Mesenchymal stem cell (in vitro differentiated cells and primary cell): ENCODE measurements around the gene CUEDC2.

Experiments used
- DNase-seq: peaks from one replicate; pipeline ENCODE4 v3.0.0-alpha.2; 2013
- H2AFZ ChIP-seq: one replicate; pipeline ENCODE4 v1.6.1; 2013; ENCODE audit warnings: low read depth, mild to moderate bottlenecking, control low read depth, inconsistent platforms, low read length, moderate library complexity
- H2AK5ac ChIP-seq: 2 replicates; pipeline ENCODE4 v1.6.1; 2013; ENCODE audit warnings: low read length, moderate library complexity, mild to moderate bottlenecking, inconsistent platforms; ENCODE audit not compliant: severe bottlenecking
- H2BK120ac ChIP-seq: one replicate; pipeline ENCODE4 v1.6.1; 2013; ENCODE audit warnings: low read depth, mild to moderate bottlenecking, inconsistent platforms, low read length, moderate library complexity
- H2BK12ac ChIP-seq, 2 experiments: one replicate each; pipeline ENCODE4 v1.6.1; 2013; ENCODE audit warnings: inconsistent platforms in 2 of 2, low read length in 2 of 2, mild to moderate bottlenecking in 2 of 2, moderate library complexity in 2 of 2, control low read depth in 1 of 2
- H2BK15ac ChIP-seq: one replicate; pipeline ENCODE4 v1.6.1; 2013; ENCODE audit warnings: mild to moderate bottlenecking, low read depth, inconsistent platforms; ENCODE audit not compliant: poor library complexity, severe bottlenecking
- H2BK5ac ChIP-seq: 2 replicates; pipeline ENCODE4 v1.6.1; 2013; ENCODE audit warnings: low read depth, mild to moderate bottlenecking, low read length, control low read depth, inconsistent platforms; ENCODE audit not compliant: poor library complexity, severe bottlenecking
- H3K14ac ChIP-seq, 2 experiments: one replicate each; pipeline ENCODE4 v1.6.1; 2013; ENCODE audit warnings: inconsistent platforms in 2 of 2, low read length in 2 of 2, control low read depth in 1 of 2, mild to moderate bottlenecking in 1 of 2, moderate library complexity in 1 of 2
- H3K18ac ChIP-seq, 2 experiments: one replicate each; pipeline ENCODE4 v1.6.1; 2013; ENCODE audit warnings: inconsistent platforms in 2 of 2, low read length in 2 of 2, control low read depth in 1 of 2, low read depth in 1 of 2, mild to moderate bottlenecking in 1 of 2
- H3K23ac ChIP-seq, 2 experiments: one replicate each; pipeline ENCODE4 v1.6.1; 2013; ENCODE audit warnings: inconsistent platforms in 2 of 2, low read length in 2 of 2, mild to moderate bottlenecking in 2 of 2, moderate library complexity in 2 of 2, control low read depth in 1 of 2
- H3K27ac ChIP-seq: 2 replicates; pipeline ENCODE4 v1.5.1; 2013; ENCODE audit warnings: mild to moderate bottlenecking, moderate library complexity, low read length, control low read depth, inconsistent platforms; ENCODE audit not compliant: poor library complexity, severe bottlenecking
- H3K27me3 ChIP-seq, 2 experiments: 2 replicates each; pipeline versions ENCODE4 v1.6.1 to v1.7.0; 2013; ENCODE audit warnings: low read length in 2 of 2, mild to moderate bottlenecking in 2 of 2, moderate library complexity in 2 of 2, control low read depth in 1 of 2, inconsistent platforms in 1 of 2; ENCODE audit not compliant: control insufficient read depth in 1 of 2, insufficient read depth in 1 of 2
- H3K36me3 ChIP-seq, 2 experiments: 2 replicates each; pipeline versions ENCODE4 v1.6.1 to v1.7.0; 2013; ENCODE audit warnings: low read length in 2 of 2, control low read depth in 1 of 2, inconsistent platforms in 1 of 2, low read depth in 1 of 2, mild to moderate bottlenecking in 1 of 2; ENCODE audit not compliant: insufficient read depth in 2 of 2, control insufficient read depth in 1 of 2
- H3K4ac ChIP-seq, 2 experiments: one replicate each; pipeline ENCODE4 v1.6.1; 2013; ENCODE audit warnings: inconsistent platforms in 2 of 2, low read length in 2 of 2, mild to moderate bottlenecking in 2 of 2, moderate library complexity in 2 of 2, control low read depth in 1 of 2, low read depth in 1 of 2
- H3K4me1 ChIP-seq: 2 replicates; pipeline ENCODE4 v1.6.1; 2013; ENCODE audit warnings: low read depth, low read length, control low read depth; ENCODE audit not compliant: control insufficient read depth, insufficient read depth
- H3K4me2 ChIP-seq: 2 replicates; pipeline ENCODE4 v1.6.1; 2013; ENCODE audit warnings: low read length, mild to moderate bottlenecking, inconsistent platforms; ENCODE audit not compliant: poor library complexity, severe bottlenecking
- H3K4me3 ChIP-seq, 2 experiments: 2 replicates each; pipeline versions ENCODE4 v1.5.1 to v1.7.0; 2013; ENCODE audit warnings: low read length in 2 of 2, mild to moderate bottlenecking in 2 of 2, control low read depth in 1 of 2, low read depth in 1 of 2; ENCODE audit not compliant: insufficient read depth in 1 of 2
- H3K79me1 ChIP-seq: replicated peaks from 2 replicates; pipeline ENCODE4 v1.6.1; 2013; ENCODE audit warnings: mild to moderate bottlenecking, control low read depth, low read length, inconsistent platforms; ENCODE audit not compliant: poor library complexity, severe bottlenecking
- H3K9ac ChIP-seq: 2 replicates; pipeline ENCODE4 v1.7.0; 2013; ENCODE audit warnings: mild to moderate bottlenecking, low read length, moderate library complexity
- H3K9me3 ChIP-seq: 2 replicates; pipeline ENCODE4 v1.7.0; 2013; ENCODE audit warnings: mild to moderate bottlenecking, low read length; ENCODE audit not compliant: control insufficient read depth
- H4K8ac ChIP-seq: one replicate; pipeline ENCODE4 v1.6.1; 2013; ENCODE audit warnings: inconsistent platforms, mild to moderate bottlenecking, low read length, moderate library complexity
- H4K91ac ChIP-seq: one replicate; pipeline ENCODE4 v1.6.1; 2013; ENCODE audit warnings: mild to moderate bottlenecking, low read length, inconsistent platforms
- WGBS: methylation state at CpG from one replicate; pipeline ENCODE4 v1.1.7; 2013; ENCODE audit warnings: mixed read lengths; 5-methylcytosine and 5-hydroxymethylcytosine counted together

The CUEDC2 gene

GRCh38 chr10:102402512-102402896 is 29.9 kb downstream of the CUEDC2 start:
- H3K23ac ChIP-seq: no peak overlapping the region
- 100% methylated on average over 4 of the region's 5 CpGs for WGBS
- H4K8ac ChIP-seq: no peak overlapping the region
- H2BK5ac ChIP-seq: no peak overlapping the region
- H2AFZ ChIP-seq: no peak overlapping the region
- H3K36me3 ChIP-seq: peaks cover 29 to 60% of the 10 kb centered on the region in 2 experiments
- H3K4me3 ChIP-seq: no peak overlapping the region
- no peak overlapping the region for H3K9ac ChIP-seq
- peaks cover 18 to 20% of the 10 kb centered on the region in 2 experiments for H3K27me3 ChIP-seq
- H2BK12ac ChIP-seq: no peak overlapping the region
- H4K91ac ChIP-seq: no peak overlapping the region
- no peak overlapping the region for H3K4ac ChIP-seq
- H3K27ac ChIP-seq: no peak overlapping the region
- H3K18ac ChIP-seq: no peak overlapping the region
- H3K14ac ChIP-seq: no peak overlapping the region
- peaks cover 45% of the 10 kb centered on the region for H3K4me1 ChIP-seq
- peak overlapping the region; percentile 50 for H2AK5ac ChIP-seq
- H3K9me3 ChIP-seq: no peaks in the 10 kb centered on the region
- no peak overlapping the region for H2BK120ac ChIP-seq
- peaks cover 9% of the 10 kb centered on the region for H3K79me1 ChIP-seq
- no peak for DNase-seq
- no peak overlapping the region for H2BK15ac ChIP-seq
- H3K4me2 ChIP-seq: no peak overlapping the region

GRCh38 chr10:102401735-102402511 is 30.5 kb downstream of the CUEDC2 start:
- Histone ChIP-seq H3K4me3 (no peak overlapping the region), H2BK5ac (no peak overlapping the region), H3K27ac (peak overlapping the region; percentile 50), H3K9me3 (no peaks in the 10 kb centered on the region), H3K23ac (no peak overlapping the region), H4K91ac (no peak overlapping the region), H2BK12ac (no peak overlapping the region), H3K9ac (no peak overlapping the region), H3K4me1 (peaks cover 50% of the 10 kb centered on the region), H3K36me3 (peaks cover 31 to 66% of the 10 kb centered on the region in 2 experiments), H3K14ac (no peak overlapping the region), H3K18ac (no peak overlapping the region), H3K79me1 (peaks cover 12% of the 10 kb centered on the region), H2BK120ac (no peak overlapping the region), H3K4me2 (peak overlapping the region; percentile 57), H2AFZ (no peak overlapping the region), H2AK5ac (peak overlapping the region; percentile 67), H3K4ac (no peak overlapping the region), H2BK15ac (no peak overlapping the region), H4K8ac (no peak overlapping the region), H3K27me3 (peaks cover 14% of the 10 kb centered on the region in 2 experiments)
- peak; percentile 50 for DNase-seq
- WGBS: 67% methylated on average over 18 of the region's 18 CpGs

- Histone ChIP-seq H3K14ac (no peak overlapping the region), H3K9me3 (no peaks in the 10 kb centered on the region), H2AK5ac (peak overlapping the region; percentile 67), H3K27me3 (peaks cover 11% of the 10 kb centered on the region in 2 experiments), H3K4me3 (no peak overlapping the region), H4K91ac (no peak overlapping the region), H3K23ac (no peak overlapping the region), H3K36me3 (peaks cover 31 to 71% of the 10 kb centered on the region in 2 experiments), H2BK15ac (no peak overlapping the region), H2AFZ (no peak overlapping the region), H2BK120ac (no peak overlapping the region), H3K4ac (no peak overlapping the region), H3K4me1 (peaks cover 56% of the 10 kb centered on the region), H3K9ac (no peak overlapping the region), H3K27ac (peak overlapping the region; percentile 50), H2BK12ac (peak overlapping the region in 1 of 2 experiments; percentile 60), H3K79me1 (peaks cover 19% of the 10 kb centered on the region), H4K8ac (no peak overlapping the region), H3K4me2 (no peak overlapping the region), H3K18ac (no peak overlapping the region), H2BK5ac (no peak overlapping the region)
- no peak for DNase-seq
- 89% methylated on average over 8 of the region's 8 CpGs for WGBS
Measured at GRCh38 chr10:102401342-102401654, 31.1 kb downstream of the CUEDC2 start.

GRCh38 chr10:102400598-102401341 is 31.6 kb downstream of the CUEDC2 start:
- Histone ChIP-seq H3K27ac (no peak overlapping the region), H2BK15ac (no peak overlapping the region), H3K9ac (no peak overlapping the region), H4K8ac (no peak overlapping the region), H3K4me1 (peaks cover 61% of the 10 kb centered on the region), H2AFZ (no peak overlapping the region), H3K4me2 (no peak overlapping the region), H2BK5ac (no peak overlapping the region), H2BK120ac (no peak overlapping the region), H3K18ac (no peak overlapping the region), H2AK5ac (peak overlapping the region; percentile 66), H3K79me1 (peaks cover 23% of the 10 kb centered on the region), H4K91ac (no peak overlapping the region), H3K14ac (no peak overlapping the region), H3K23ac (no peak overlapping the region), H3K36me3 (peaks cover 31 to 71% of the 10 kb centered on the region in 2 experiments), H3K9me3 (no peaks in the 10 kb centered on the region), H3K4me3 (no peak overlapping the region), H3K4ac (no peak overlapping the region), H2BK12ac (no peak overlapping the region), H3K27me3 (peaks cover 5 to 6% of the 10 kb centered on the region in 2 experiments)
- 99% methylated on average over 22 of the region's 22 CpGs for WGBS
- DNase-seq: no peak
